AG04449 (cell line): ENCODE data around the gene WDR62.
"Not testable (repeated sequence)": the region's sequence is repeated elsewhere in the genome, so short reads cannot be mapped to it uniquely, and the experiment has no call there.

Experiments used
- CTCF ChIA-PET: fragments of 350-600 bp; formaldehyde crosslinking; extraction: SDS; loops from one replicate; lab custom pipeline; 2021; ENCODE audit warnings: antibody characterized with exemption; lab: Yijun Ruan, JAX
- POLR2A ChIA-PET: fragments of 400-600, 350-600 bp; formaldehyde crosslinking; extraction: SDS; loops from one replicate; lab custom pipeline; 2020; ENCODE audit warnings: antibody characterized with exemption, inconsistent platforms; lab: Yijun Ruan, JAX
- DNase-seq: peaks from one replicate; pipeline ENCODE4 v3.0.0-alpha.2; 2010; ENCODE audit warnings: low read depth, low spot score
- H3K4me3 ChIP-seq: 2 replicates; pipeline ENCODE4 v1.5.1; 2011; ENCODE audit warnings: low read depth, mild to moderate bottlenecking, control low read depth, low read length
- CTCF ChIP-seq: IDR thresholded peaks from one replicate; pipeline ENCODE4 v1.5.1; 2011; ENCODE audit warnings: mild to moderate bottlenecking, moderate library complexity, low read length, control low read depth, inconsistent platforms; ENCODE audit not compliant: insufficient read depth; ENCODE audit errors: missing control alignments

WDR62 gene

GRCh38 chr19:36031308-36031707 is 23.4 kb upstream of the WDR62 start:
- no peak for TF ChIP-seq CTCF
- POLR2A ChIA-PET: no interaction called here
- no peak overlapping the region; the same call in 1 of the 2 replicates for H3K4me3 ChIP-seq
- CTCF ChIA-PET: interaction anchor here (1.7 to 2.7 kb wide), 2 partner anchors 11 to 22 kb away, joined by 4 to 7 read pairs; no protein-coding TSS in a partner anchor
- no peak for DNase-seq

- ChIA-PET POLR2A (no interaction called here), CTCF (interaction anchor here (0.6 kb wide), 1 partner anchor 28 kb away, joined by 3 read pairs; no protein-coding TSS in a partner anchor)
- DNase-seq: no peak
- peak; percentile 11 for TF ChIP-seq CTCF
- H3K4me3 ChIP-seq: peak within 1 kb of the TSS; percentile 95
Measured at GRCh38 chr19:36032251-36033104, 22.2 kb upstream of the WDR62 start, which contains the start of gene CLIP3. Gene CLIP3 (minus strand): TSS chr19:36032873. CDS start chr19:36032357, 516 bp downstream.

GRCh38 chr19:36040495-36040894 is 14.2 kb upstream of the WDR62 start:
- no peak for DNase-seq
- ChIA-PET CTCF (interaction anchor here (0.9 kb wide), 1 partner anchor 18 kb away, joined by 4 read pairs; no protein-coding TSS in a partner anchor), POLR2A (no interaction called here)
- no peak for TF ChIP-seq CTCF
- no peak overlapping the region for H3K4me3 ChIP-seq

- DNase-seq: not testable (repeated sequence)
- POLR2A ChIA-PET: interaction anchor here (1.0 to 1.2 kb wide), 3 partner anchors 13 to 45 kb away, joined by 3 to 11 read pairs (median 3); partner anchors contain the start of genes ALKBH6 and THAP8
Measured at GRCh38 chr19:36041092-36041491, 13.6 kb upstream of the WDR62 start.

GRCh38 chr19:36041831-36042230 is 12.9 kb upstream of the WDR62 start:
- ChIA-PET CTCF (no interaction called here), POLR2A (interaction anchor here (0.8 to 1.2 kb wide), 4 partner anchors 12 to 46 kb away, joined by 3 to 11 read pairs (median 4); partner anchors contain the start of genes ALKBH6 and THAP8)
- DNase-seq: peak; percentile 79
- TF ChIP-seq CTCF: no peak
- no peak overlapping the region for H3K4me3 ChIP-seq

More at GRCh38 chr19:36041092-36041491, 13.6 kb upstream of the WDR62 start:
- H3K4me3 ChIP-seq, CTCF ChIA-PET: not testable (repeated sequence)

- no peak for DNase-seq
- ChIA-PET POLR2A (interaction anchor here (0.6 kb wide), 1 partner anchor 25 kb away, joined by 4 read pairs; no protein-coding TSS in a partner anchor), CTCF (interaction anchor here (1.0 kb wide), 1 partner anchor 10 kb away, joined by 4 read pairs; the partner anchor contains the start of gene THAP8)
- no peak for TF ChIP-seq CTCF
- H3K4me3 ChIP-seq: no peak overlapping the region
Measured at GRCh38 chr19:36043952-36044351, 10.7 kb upstream of the WDR62 start.
